Coronary artery (tissue), 2 donors: ENCODE data around the gene LPIN1.
"Not testable (repeated sequence)": the region's sequence is repeated elsewhere in the genome, so short reads cannot be mapped to it uniquely, and the experiment has no call there.

Source experiments
- DNase-seq: peaks from one replicate; pipeline ENCODE4 v3.0.0-alpha.2; 2017; ENCODE audit warnings: low spot score
- H3K27ac ChIP-seq, 2 donors: fragments of 200-600 bp; sonication (generic); one replicate each; pipeline ENCODE4 v1.5.1; 2016 to 2019
- H3K4me3 ChIP-seq: fragments of 200-600 bp; sonication (generic); 2 replicates; pipeline ENCODE4 v1.5.1; 2016; ENCODE audit warnings: mild to moderate bottlenecking, moderate library complexity
- CTCF ChIP-seq: fragments of 200-600 bp; sonication (generic); IDR thresholded peaks from one replicate; pipeline ENCODE4 v1.5.1; 2019; ENCODE audit warnings: antibody characterized with exemption

LPIN1 gene

GRCh38 chr2:11850082-11850481 lies 103.7 kb downstream of the LPIN1 start:
- no peak for DNase-seq
- Histone ChIP-seq H3K27ac (no peak overlapping the region), H3K4me3 (no peak overlapping the region)
- no peak for TF ChIP-seq CTCF

GRCh38 chr2:11852526-11853196 lies 106.2 kb downstream of the LPIN1 start:
- TF ChIP-seq CTCF = no peak
- Histone ChIP-seq H3K27ac (no peak overlapping the region), H3K4me3 (no peak overlapping the region)
- DNase-seq = no peak

GRCh38 chr2:11853197-11853588 lies 106.8 kb downstream of the LPIN1 start:
- Histone ChIP-seq H3K4me3 (no peak overlapping the region), H3K27ac (no peak overlapping the region)
- TF ChIP-seq CTCF = no peak
- DNase-seq = no peak

GRCh38 chr2:11855064-11855760 lies 108.8 kb downstream of the LPIN1 start:
- no peak overlapping the region for H3K27ac ChIP-seq
- no peak for DNase-seq
- H3K4me3 ChIP-seq = no peak overlapping the region
- no peak for TF ChIP-seq CTCF

GRCh38 chr2:11856095-11856494 lies 109.7 kb downstream of the LPIN1 start:
- H3K4me3 ChIP-seq = no peak overlapping the region
- no peak for DNase-seq
- no peak for TF ChIP-seq CTCF
- H3K27ac ChIP-seq = no peak overlapping the region

- no peak for TF ChIP-seq CTCF
- H3K27ac ChIP-seq = no peak overlapping the region
- H3K4me3 ChIP-seq = no peak overlapping the region
- no peak for DNase-seq
Observed at GRCh38 chr2:11858883-11859282, 112.5 kb downstream of the LPIN1 start.

GRCh38 chr2:11859975-11860374 lies 113.5 kb downstream of the LPIN1 start:
- not testable (repeated sequence) for H3K27ac ChIP-seq, H3K4me3 ChIP-seq, DNase-seq
